SK-N-SH treated with all-trans-retinoic acid at 6 μM for 48 hours (cell line): Measurements from ENCODE around the gene CDKN2B.
A peak's percentile ranks its signal among the peaks of the same experiment; 100 is the strongest.

Experiments
- ATAC-seq: fragments of 200-7000 bp; cut with Tn5 transposase; 3 replicates; pipeline ENCODE4 v1.9.1; 2020; ENCODE audit warnings: mild to moderate bottlenecking, moderate library complexity
- ARNTL ChIP-seq: fragments of 450-650 bp; formaldehyde crosslinking; IDR thresholded peaks from 2 replicates; pipeline ENCODE4 v1.5.0; 2020; ENCODE audit warnings: low read depth, mild to moderate bottlenecking, moderate library complexity, borderline replicate concordance
- BACH2 ChIP-seq: fragments of 250-450 bp; sonication (Bioruptor Pico); IDR thresholded peaks from 2 replicates; pipeline ENCODE4 v1.9.0; 2021; ENCODE audit warnings: mild to moderate bottlenecking, borderline replicate concordance
- CREB5 ChIP-seq: fragments of 250-450 bp; sonication (Bioruptor Pico); IDR thresholded peaks from 2 replicates; pipeline ENCODE4 v1.5.1; 2020; ENCODE audit warnings: low read depth, mild to moderate bottlenecking, moderate library complexity
- CSRNP3 ChIP-seq: fragments of 250-450 bp; sonication (Bioruptor Pico); IDR thresholded peaks from 2 replicates; pipeline ENCODE4 v1.5.1; 2021; ENCODE audit warnings: mild to moderate bottlenecking, moderate library complexity
- ESRRG ChIP-seq: fragments of 250-450 bp; sonication (Bioruptor Pico); IDR thresholded peaks from 2 replicates; pipeline ENCODE4 v1.6.1; 2021; ENCODE audit warnings: mild to moderate bottlenecking
- GLIS3 ChIP-seq: fragments of 250-450 bp; sonication (Bioruptor Pico); IDR thresholded peaks from 2 replicates; pipeline ENCODE4 v1.5.0; 2020; ENCODE audit warnings: mild to moderate bottlenecking, moderate library complexity
- ISL1 ChIP-seq: fragments of 250-450 bp; sonication (Bioruptor Pico); IDR thresholded peaks from 2 replicates; pipeline ENCODE4 v2.1.2; 2022; ENCODE audit warnings: mild to moderate bottlenecking, moderate library complexity
- PATZ1 ChIP-seq: fragments of 250-450 bp; sonication (Bioruptor Pico); IDR thresholded peaks from 2 replicates; pipeline ENCODE4 v1.8.0; 2020; ENCODE audit warnings: mild to moderate bottlenecking, moderate library complexity, borderline replicate concordance
- POU6F1 ChIP-seq: fragments of 250-450 bp; sonication (Bioruptor Pico); IDR thresholded peaks from 2 replicates; pipeline ENCODE4 v1.8.0; 2021; ENCODE audit warnings: low read depth, mild to moderate bottlenecking, moderate library complexity, borderline replicate concordance
- RARB ChIP-seq: fragments of 250-450 bp; sonication (Bioruptor Pico); IDR thresholded peaks from 2 replicates; pipeline ENCODE4 v1.8.0; 2021; ENCODE audit warnings: mild to moderate bottlenecking, moderate library complexity
- SNAI2 ChIP-seq: fragments of 250-450 bp; sonication (Bioruptor Pico); IDR thresholded peaks from 2 replicates; pipeline ENCODE4 v1.5.0; 2020; ENCODE audit warnings: mild to moderate bottlenecking, moderate library complexity
- TOX ChIP-seq: fragments of 250-450 bp; sonication (Bioruptor Pico); IDR thresholded peaks from 2 replicates; pipeline ENCODE4 v1.8.0; 2021; ENCODE audit warnings: mild to moderate bottlenecking, moderate library complexity, borderline replicate concordance
- TSHZ2 ChIP-seq: fragments of 250-450 bp; sonication (Bioruptor Pico); IDR thresholded peaks from 2 replicates; pipeline ENCODE4 v1.5.0; 2020; ENCODE audit warnings: mild to moderate bottlenecking, moderate library complexity
- ZC3H10 ChIP-seq: fragments of 250-450 bp; sonication (Bioruptor Pico); IDR thresholded peaks from 2 replicates; pipeline ENCODE4 v1.5.1; 2021; ENCODE audit warnings: mild to moderate bottlenecking, moderate library complexity
- ZFP3 ChIP-seq: fragments of 250-450 bp; sonication (Bioruptor Pico); IDR thresholded peaks from 2 replicates; pipeline ENCODE4 v1.5.0; 2020; ENCODE audit warnings: mild to moderate bottlenecking, moderate library complexity
- ZFP30 ChIP-seq: fragments of 450-650 bp; formaldehyde crosslinking; IDR thresholded peaks from 2 replicates; pipeline ENCODE4 v1.5.0; 2022; ENCODE audit warnings: mild to moderate bottlenecking, moderate library complexity
- ZNF565 ChIP-seq: fragments of 450-650 bp; formaldehyde crosslinking; conservative IDR thresholded peaks from 2 replicates; pipeline ENCODE4 v1.5.0; 2020; ENCODE audit warnings: low read depth, mild to moderate bottlenecking, moderate library complexity
- ZNF70 ChIP-seq: fragments of 450-650 bp; formaldehyde crosslinking; IDR thresholded peaks from 2 replicates; pipeline ENCODE4 v1.5.0; 2020; ENCODE audit warnings: mild to moderate bottlenecking, moderate library complexity
- ZNF8 ChIP-seq: fragments of 450-650 bp; formaldehyde crosslinking; IDR thresholded peaks from 2 replicates; pipeline ENCODE4 v1.5.0; 2020; ENCODE audit warnings: mild to moderate bottlenecking, moderate library complexity

Gene CDKN2B

GRCh38 chr9:21995006-21995665 lies 14.0 kb downstream of the CDKN2B start:
- TF ChIP-seq CSRNP3 (CRISPR knock-in tag) = no peak
- no peak for TF ChIP-seq ZNF70 (CRISPR knock-in tag)
- TF ChIP-seq ZFP3 (CRISPR knock-in tag) = no peak
- TF ChIP-seq BACH2 (CRISPR knock-in tag) = no peak
- TF ChIP-seq ZNF8 (CRISPR knock-in tag) = no peak
- TF ChIP-seq GLIS3 (CRISPR knock-in tag) = no peak
- no peak for TF ChIP-seq TOX (CRISPR knock-in tag)
- no peak for TF ChIP-seq CREB5 (CRISPR knock-in tag)
- no peak for TF ChIP-seq ZC3H10 (CRISPR knock-in tag)
- TF ChIP-seq PATZ1 (CRISPR knock-in tag) = no peak
- TF ChIP-seq ARNTL (CRISPR knock-in tag) = no peak
- TF ChIP-seq ISL1 (CRISPR knock-in tag) = no peak
- TF ChIP-seq ESRRG (CRISPR knock-in tag) = no peak
- TF ChIP-seq POU6F1 (CRISPR knock-in tag) = no peak
- TF ChIP-seq RARB = no peak
- TF ChIP-seq ZNF565 (CRISPR knock-in tag) = no peak
- TF ChIP-seq, all 23 proteins: peak for 0
- peak; percentile 61 for ATAC-seq

GRCh38 chr9:21994556-21995005 lies 14.5 kb downstream of the CDKN2B start, which contains the start of gene CDKN2B-AS1:
Gene CDKN2B-AS1, plus strand, starts transcription at chr9:21994791.
- TF ChIP-seq CSRNP3 (CRISPR knock-in tag) = no peak
- no peak for TF ChIP-seq ZC3H10 (CRISPR knock-in tag)
- no peak for TF ChIP-seq ZFP30 (CRISPR knock-in tag)
- no peak for TF ChIP-seq SNAI2 (CRISPR knock-in tag)
- no peak for TF ChIP-seq TSHZ2 (CRISPR knock-in tag)
- TF ChIP-seq POU6F1 (CRISPR knock-in tag) = no peak
- TF ChIP-seq TOX (CRISPR knock-in tag) = no peak
- TF ChIP-seq ISL1 (CRISPR knock-in tag) = no peak
- no peak for TF ChIP-seq ZFP3 (CRISPR knock-in tag)
- no peak for TF ChIP-seq RARB
- TF ChIP-seq ZNF8 (CRISPR knock-in tag) = no peak
- ATAC-seq = peak; percentile 82
